GM21529 (cell line): Measurements from ENCODE around the gene DYNLT2.
"Not testable (repeated sequence)": the region's sequence is repeated elsewhere in the genome, so short reads cannot be mapped to it uniquely, and the experiment has no call there.

Experiments used
- ATAC-seq: cut with Tn5 transposase; IDR thresholded peaks from one replicate; pipeline ENCODE4 v1.9.1; 2021; ENCODE audit not compliant: unreplicated experiment

DYNLT2 gene

GRCh38 chr6:169783971-169784820 is 32.8 kb upstream of the DYNLT2 start:
- no peak for ATAC-seq

- ATAC-seq, result no peak
Measured at GRCh38 chr6:169783401-169783800, 32.0 kb upstream of the DYNLT2 start.

DNA sequence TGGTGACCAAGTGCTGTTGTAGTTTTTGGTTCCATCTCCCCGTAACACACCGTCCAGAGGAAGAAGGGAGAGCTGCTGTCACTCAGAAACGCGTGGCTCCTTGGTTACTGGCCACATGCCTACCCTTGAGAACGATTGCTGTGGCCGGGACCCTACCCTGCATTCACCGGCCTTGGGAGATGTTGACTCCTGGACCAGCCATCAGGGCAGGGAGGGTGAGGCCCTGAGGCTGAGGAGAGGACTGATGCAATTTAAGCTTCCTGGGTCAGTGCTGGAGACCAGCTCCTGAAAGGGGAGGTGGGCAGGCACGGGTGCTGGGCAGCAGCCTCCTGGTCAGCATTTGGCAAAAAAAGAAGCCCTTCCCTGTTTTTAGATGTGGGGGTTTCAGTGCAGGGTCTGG is 31.6 kb upstream of the DYNLT2 start:
- ATAC-seq, result no peak

DNA sequence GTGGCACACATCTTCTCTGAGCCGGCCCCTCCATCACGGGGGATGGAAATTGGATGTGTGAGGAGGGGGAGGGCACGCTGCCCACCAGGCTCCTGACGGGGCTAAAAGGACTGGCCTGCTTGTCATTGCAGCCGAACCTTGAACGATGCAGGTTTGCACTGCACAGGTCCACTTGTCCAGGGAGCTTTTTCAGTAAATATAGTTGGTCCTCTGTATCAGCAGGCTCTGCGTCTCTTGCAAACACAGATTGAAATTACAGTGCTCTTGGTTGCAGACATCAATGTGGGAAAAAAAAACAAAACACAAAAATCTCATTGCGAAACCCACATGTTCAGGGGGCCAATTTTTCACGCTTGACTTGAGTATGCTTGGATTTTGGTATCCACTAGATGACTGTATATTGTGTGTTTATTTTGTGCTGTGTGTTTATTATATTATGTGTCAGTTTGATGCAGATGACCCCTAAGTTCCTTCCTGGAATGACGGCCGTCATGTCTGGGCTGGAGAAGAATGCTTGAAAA is 29.3 kb upstream of the DYNLT2 start:
- ATAC-seq, result no peak

DNA sequence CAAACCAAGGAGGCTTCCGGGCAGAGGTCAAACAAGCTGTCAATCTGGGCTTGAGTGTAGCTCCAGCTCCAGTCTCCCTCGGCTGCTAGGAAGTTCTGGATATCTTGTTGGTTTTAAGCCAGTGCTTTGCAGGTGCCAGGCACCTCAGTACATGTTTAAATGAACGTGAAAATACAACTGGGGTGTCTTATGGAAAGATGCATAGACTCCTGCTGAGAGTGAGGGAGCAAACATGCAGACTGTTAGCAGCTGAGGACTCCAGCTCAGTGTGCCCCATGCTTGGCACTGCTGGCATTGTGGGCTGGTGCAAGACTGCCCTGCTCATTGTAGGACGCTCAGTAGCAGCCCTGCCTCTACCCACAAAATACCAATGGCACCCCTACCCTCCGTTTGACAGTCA is 28.5 kb upstream of the DYNLT2 start:
- no peak for ATAC-seq

DNA sequence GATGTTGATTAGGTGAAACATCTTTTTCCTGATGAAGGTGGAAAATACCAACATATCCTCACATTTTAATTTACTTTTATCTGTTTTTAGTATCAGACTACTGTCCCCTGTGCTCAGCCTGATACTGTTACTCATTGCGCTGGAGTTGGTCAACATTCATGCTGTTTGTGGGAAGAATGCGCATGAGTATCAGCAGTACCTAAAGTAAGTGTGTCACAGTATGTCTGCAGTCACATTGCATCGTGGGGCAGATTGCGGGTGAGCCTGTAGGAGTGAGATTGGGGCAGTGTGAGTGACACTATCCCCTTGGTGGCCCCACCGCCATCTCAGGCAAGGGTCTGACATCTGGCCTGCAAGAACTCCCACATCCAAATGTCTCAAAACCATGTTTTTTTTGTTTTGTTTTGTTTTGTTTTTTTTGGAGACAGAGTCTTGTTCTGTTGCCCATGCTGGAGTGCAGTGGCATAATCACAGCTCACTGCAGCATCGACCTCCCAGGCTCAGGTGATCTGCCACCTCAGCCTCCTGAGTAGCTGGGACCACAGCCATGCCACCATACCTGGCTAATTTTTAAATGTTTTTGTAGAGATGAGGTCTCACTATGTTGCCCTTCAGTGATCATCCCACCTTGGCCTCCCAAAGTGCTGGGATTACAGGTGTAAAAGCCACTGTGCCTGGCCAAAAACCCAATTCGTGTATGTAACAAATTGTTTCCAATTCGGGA is 27.9 kb upstream of the DYNLT2 start:
- ATAC-seq, result no peak

DNA sequence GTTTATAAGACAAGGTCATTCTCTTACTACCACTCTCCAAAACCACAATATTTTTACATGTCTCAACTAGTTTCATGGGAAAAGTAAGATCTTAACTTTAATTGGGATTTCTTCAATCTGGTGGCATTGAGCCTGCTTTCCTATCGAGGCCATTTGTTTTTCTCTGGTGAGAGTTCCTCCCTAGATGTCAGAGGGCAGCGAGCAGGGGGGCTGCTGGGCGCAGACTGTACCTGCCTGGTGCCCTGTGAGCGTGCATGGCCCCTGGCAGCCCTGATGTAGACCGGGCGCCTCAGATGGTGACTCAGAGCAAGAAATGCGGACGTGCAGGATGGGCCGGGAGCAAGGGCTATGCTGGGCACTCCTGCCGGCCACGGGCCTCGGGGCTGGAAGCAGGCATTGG is 27.3 kb upstream of the DYNLT2 start:
- ATAC-seq, result no peak

GRCh38 chr6:169777896-169778295 is 26.5 kb upstream of the DYNLT2 start:
- no peak for ATAC-seq

DNA sequence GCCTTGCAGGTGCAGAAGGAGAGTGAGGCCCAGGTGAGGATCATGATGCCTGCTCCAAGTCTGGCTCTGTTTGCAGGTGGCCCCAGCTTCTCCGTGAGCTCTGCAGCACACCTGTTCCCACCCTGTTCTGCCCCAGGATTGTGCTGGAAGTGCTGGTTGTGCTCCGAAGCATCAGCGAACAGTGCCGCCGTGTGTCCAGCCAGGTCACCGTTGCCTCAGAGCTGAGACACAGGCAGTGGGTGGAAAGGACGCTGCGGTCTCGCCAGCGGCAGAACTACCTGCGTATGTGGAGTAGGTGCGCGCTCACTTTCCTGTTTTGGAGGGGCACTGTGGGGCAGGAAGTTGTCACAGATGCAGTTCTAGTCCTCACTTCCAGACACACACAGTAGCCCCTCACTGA is 25.0 kb upstream of the DYNLT2 start:
- no peak for ATAC-seq

DNA sequence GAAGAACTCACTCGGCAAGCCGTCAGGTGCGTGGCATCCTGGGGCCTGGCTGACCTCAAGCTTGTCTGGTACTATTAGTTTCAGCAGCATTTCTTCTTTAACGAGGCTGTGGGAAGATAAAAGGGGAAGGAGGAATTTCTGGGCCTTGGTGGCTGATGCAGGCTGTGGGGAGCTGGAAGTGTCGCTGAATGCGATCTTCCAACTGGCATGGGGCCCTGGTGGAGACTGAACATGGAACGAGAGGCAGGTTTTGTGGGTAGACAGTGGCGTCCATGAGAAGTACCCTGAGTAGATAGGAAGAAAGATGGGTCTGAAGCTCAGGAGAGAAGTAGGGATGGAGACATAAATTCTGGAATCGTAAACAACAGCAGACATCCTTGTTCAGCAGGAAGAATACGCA is 23.9 kb upstream of the DYNLT2 start:
- ATAC-seq, result no peak

DNA sequence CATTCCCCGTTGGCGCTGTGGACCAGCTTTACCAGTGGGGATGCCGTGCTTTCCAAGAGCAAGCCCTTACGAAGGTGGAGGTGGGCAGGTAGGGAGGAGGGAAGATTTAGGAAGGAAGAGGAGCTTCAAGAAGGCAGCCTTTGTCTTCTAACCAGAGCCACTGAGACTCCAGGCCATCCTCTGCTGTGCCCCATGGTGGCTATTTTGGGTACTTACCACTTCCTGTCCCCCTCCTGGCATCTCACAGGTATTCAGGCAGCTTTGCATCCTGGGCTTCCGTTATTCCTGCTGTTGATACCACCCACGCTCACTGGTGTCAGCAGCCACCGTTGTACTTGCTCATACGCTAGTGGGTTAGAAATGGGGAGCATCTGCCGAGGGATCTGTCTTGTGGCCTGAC is 23.0 kb upstream of the DYNLT2 start:
- ATAC-seq, result no peak

GRCh38 chr6:169766921-169767736 is 15.8 kb upstream of the DYNLT2 start:
- no peak for ATAC-seq

DNA sequence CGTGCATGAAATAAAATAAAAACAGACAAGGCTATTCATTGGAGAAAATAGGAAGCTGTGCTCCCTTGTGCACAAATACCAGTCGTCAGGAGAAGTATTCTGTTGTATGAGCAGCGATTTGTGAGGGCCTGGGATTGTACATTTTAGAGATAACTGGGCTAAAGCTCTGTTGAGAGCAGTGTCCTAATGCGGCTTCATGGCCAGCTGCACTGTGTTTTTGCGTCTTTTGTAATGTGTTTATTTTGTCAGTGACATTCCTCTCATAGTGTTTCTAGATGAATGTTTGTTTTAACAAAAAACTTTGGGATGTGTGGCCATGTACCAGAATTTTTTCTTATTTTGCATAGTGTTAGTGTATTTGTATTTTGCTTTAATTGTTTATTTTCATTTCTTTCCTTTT is 14.9 kb upstream of the DYNLT2 start:
- no peak for ATAC-seq

- not testable (repeated sequence) for ATAC-seq
Measured at GRCh38 chr6:169765789-169766188, 14.4 kb upstream of the DYNLT2 start.

DNA sequence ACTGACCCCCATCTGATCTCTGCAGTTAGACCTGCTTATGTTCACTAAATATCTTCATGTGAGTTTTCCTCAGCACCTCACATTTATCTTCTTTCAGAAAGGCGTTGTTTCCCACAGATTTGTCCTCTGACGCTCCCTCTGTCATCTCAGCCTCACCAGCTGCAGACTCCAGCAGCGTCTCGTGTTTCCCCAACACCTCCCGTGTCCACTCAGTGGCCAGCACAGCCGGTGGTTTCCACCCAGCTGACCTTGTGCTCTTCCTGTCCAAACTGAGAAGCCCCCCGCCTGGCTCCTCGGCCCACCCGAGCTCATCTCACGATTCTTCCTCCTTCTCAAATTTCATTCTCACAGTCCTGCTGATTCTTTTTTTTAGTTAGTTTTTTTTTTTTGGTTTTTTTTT is 12.5 kb upstream of the DYNLT2 start:
- ATAC-seq, result no peak

DNA sequence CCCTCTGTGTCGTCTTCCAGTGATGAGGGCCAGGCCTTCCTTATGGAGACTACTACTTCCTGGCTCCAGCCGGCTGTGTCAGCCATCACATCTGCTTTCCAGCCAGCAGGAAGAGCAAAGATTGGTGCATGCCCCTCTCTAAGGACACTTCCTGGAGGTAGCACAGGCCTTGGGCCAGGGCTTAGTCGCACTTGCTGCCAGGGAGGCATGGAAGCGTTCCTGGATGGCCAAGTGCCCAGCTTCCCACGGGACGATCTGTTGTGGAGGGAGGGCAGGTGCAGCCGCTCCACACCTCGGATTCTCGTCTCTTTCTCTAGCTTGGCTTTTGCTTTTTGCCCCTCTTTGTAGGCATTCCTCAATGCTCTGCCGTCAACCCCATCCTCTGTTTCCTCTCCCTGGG is 11.9 kb upstream of the DYNLT2 start:
- ATAC-seq, result no peak

GRCh38 chr6:169755162-169755561 is 3.8 kb upstream of the DYNLT2 start:
- no peak for ATAC-seq

DNA sequence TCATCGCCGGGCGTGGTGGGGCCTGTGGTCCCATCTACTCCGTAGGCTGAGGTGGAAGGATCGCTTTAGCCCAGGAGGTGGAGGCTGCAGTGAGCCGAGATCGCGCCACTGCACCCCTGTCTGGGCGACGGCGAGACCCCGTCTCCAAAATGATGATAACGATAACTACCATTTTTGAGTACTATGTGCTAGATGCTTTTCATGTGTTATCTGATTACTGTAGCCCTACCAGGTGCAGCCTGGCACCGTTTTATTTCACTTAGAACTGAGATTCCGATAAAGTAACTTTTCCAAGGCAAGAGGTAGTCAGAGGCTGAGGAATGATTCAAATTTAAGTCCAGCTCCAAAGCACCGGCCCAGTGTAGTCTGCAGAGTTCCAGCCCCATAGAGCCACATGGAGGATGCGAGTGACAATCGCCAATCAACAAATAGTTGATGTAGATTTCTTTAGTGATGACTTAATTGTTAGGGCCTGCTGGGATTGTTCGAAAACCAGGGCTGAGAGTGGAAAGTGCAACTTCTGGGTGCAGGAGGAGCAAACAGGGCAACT is 777 bp upstream of the DYNLT2 start:
- ATAC-seq, result no peak

GRCh38 chr6:169746556-169746955 is 4.8 kb downstream of the DYNLT2 start:
- ATAC-seq, result no peak

GRCh38 chr6:169745405-169745804 is 6.0 kb downstream of the DYNLT2 start:
- ATAC-seq, result no peak

- ATAC-seq, result no peak
Measured at GRCh38 chr6:169741344-169741743, 10.0 kb downstream of the DYNLT2 start.
